Measurements from ENCODE around the gene ADPRS. TPM values are rescaled to one million over a fixed set of nuclear protein-coding genes. Genes with fewer than 3 reads are reported as not detected.

ADPRS gene
- polyA plus RNA-seq, 3 donors = 13.3 to 22.6 (median 19.8) TPM

DNA sequence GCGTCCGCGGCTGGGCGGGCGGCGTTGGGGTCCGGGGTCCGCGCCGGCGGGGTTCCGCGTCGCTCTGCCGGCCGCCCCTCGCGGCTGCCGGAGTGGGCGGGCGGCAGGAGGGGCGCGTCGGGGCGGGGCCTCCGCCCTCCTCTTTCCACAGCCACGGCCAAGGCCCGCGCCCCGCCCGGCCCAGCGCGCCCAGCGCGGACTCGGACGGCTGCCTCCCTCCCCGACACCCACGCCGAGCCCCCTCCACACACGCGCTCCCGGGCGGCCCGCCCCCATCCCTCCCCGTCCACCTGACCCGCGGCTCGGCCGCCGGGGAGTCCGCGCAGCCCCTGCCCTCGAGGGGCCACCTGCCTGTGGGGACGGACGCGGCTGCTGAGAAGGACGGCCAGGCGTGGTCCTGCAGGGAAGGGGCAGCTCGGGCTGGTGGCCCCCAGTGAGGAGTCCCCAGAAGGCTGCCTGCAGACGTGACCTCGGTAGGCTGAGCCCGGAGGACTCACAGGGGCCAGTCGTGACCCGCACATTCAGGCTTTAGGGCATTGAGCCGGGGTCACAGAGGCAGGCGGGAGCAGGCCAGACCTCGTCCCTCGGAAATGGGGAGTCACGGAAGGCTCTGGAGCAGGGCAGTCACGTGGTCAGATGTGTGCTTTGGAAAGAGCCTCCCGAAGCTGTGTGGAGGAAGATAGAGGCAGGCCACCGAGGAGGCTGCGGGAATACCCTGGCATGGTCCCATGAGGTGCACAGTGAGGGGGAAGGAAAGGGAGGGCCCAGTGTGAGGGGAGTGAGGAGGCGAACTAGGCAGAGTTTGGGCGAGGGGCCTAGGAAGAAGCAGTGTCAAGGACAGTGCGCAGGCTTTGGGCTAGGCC lies 36.7 kb downstream of the ADPRS start, which contains the start of gene COL8A2:
TSS of gene COL8A2 (minus strand) at position 94 of the 863 bp plus-strand sequence. CDS start 24,980 bp downstream, outside the sequence.
- no peak within 1 kb of the TSS for H3K27ac ChIP-seq (ENCODE audit: low read depth, low read length)
- 8 to 29% (median 12%) methylated on average over 23 to 75 of the region's 77 CpGs for WGBS, 3 donors

DNA sequence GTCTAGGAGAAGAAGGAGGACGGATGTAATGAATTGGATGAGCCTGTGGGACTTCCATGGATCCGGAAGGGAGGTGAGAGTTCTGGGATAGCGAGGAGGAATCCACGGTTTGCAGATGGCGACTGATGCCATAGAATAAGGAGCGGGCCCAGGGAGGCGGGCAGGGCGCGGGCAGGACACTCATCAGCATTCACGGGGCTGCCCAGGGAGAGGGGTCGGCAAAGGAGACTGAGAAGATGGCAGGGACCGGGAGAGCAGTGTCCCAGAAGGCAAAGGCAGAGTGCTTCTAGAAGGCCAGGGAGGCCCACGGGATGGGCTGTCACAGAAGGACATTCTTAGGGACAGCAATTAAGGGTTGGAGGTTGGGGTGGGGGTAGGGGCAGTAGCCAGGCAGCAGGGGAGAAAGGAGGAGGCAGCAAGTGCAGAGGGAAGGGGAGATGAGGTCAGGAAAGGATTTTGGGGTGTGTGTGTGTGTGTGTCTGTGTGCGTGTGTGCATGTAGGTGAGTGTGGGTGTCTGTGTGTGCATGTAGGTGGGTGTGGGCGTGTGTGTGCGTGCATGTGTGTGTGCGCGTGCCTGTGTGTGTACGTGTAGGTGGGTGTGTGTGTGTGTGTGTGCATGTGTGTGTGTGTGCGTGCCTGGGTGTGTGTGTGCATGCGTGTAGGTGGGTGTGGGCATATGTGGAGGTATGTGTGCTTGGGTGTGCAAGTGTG lies 37.5 kb downstream of the ADPRS start:
- H3K27ac ChIP-seq (ENCODE audit: low read depth, low read length) = no peak overlapping the region
- 84 to 86% (median 85%) methylated on average over 21 of the region's 21 CpGs for WGBS, 3 donors

DNA sequence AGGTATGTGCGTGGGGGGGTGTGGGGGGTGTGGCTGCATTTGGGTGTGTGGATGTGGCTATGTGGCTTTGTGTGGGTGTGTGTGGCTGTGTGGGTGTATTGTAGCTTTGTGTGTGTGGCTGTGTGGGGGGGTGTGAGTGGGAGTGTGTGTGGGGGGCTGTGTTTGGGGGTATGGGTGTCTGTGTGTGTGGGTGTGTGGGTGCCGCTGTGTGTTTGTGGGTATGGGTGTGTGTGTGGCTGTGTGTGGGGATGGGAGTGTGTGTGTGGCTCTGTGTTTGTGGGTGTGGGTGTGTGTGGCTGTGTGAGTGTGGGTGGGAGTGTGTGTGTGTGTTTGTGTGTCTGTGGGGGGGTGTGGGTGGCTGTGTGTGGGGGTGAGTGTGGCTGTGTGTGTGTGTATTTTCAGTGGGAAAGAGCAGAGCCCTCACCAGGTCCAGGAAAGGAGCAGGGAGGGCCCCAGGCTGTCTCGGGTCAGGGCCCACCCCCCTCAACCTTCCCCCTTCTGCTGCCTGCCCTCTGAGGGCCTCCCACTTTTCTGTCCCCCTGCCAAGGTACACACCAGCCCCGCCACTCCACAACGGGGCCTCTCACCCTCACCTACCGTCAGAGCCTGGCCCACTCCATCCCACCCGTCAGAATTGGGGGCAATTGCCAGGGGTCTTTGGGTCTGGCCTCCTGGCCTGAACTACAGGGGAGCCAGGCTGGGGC lies 38.3 kb downstream of the ADPRS start:
- no peak overlapping the region for H3K27ac ChIP-seq (ENCODE audit: low read depth, low read length)
- WGBS, 3 donors = 50 to 70% (median 63%) methylated on average over 6 to 7 of the region's 7 CpGs

DNA sequence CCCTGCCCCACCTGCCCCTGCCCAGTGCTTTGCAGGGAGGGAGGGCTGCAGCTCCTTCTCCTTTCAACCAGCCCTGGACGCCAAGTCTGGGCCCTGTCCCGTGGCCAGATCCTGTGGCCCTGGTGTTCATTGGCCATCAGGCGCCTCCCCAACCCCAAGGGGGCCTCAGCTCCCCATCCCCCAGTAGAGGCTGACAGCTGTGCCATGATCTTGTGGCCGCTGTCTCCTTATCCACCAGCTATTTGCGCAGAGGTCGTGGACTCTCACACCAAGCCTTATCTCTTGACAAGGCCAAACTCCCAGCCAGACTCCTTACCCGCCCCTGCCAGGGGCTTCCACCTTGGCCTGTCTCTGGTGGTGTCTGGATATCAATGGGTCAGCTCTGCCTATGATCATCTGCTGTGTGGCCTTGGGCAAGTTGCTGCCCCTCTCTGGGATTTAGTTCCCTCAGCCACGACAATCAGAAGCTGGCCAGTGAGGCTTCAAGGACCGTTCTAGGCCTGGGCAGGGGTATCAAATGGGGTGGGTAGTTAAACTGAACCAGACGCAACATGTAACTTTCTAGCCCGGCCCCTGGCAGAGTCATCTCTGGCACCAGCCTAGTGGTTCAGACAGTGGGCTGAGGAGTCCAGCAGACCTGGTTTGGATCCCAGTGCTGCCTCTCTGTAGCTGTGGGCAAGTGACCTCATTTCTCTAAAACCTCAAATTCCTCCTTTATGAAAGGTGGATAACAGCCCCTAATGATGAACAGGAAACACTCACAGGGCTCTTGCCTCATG lies 39.6 kb downstream of the ADPRS start:
- WGBS, 3 donors = 74 to 93% (median 90%) methylated on average over 11 of the region's 11 CpGs
- no peak overlapping the region for H3K27ac ChIP-seq (ENCODE audit: low read depth, low read length)

DNA sequence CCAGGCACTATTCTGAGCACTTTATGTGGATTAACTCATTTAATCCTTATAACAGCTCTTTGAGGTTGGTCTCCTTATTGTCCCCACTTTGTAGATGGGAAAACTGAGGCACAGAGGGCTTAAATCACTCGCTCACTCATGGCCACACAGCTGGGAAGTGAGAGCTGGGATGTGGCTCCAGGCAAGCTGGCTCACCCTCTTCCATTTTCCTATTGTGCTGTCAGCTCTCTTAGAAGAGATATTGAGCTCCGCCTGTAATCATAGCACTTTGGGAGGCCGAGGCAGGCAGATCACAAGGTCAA lies 40.2 kb downstream of the ADPRS start:
- H3K27ac ChIP-seq (ENCODE audit: low read depth, low read length) = no peak overlapping the region
- 87 to 93% (median 93%) methylated on average over 3 of the region's 3 CpGs for WGBS, 3 donors

DNA sequence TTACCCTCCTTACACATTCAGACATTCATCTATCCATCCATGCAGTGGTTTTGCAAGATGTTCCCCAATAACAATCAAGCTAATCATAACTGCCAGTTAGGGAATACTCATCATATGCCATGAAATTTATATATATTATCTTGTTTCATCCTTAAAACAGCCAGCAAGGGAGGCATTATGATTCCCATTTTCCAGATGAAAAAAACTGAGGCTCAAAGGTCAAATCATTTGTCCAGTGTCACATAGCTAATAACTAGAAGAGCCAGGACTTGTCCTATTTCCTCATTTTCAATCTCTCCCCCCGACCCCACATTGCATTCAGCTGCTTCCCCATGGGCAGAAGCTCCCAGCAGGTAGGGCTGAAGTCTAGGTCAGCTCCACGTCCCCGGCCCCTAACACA lies 43.3 kb downstream of the ADPRS start:
- no peak overlapping the region for H3K27ac ChIP-seq (ENCODE audit: low read depth, low read length)
- 74 to 82% (median 78%) methylated on average over 3 of the region's 3 CpGs for WGBS, 3 donors

DNA sequence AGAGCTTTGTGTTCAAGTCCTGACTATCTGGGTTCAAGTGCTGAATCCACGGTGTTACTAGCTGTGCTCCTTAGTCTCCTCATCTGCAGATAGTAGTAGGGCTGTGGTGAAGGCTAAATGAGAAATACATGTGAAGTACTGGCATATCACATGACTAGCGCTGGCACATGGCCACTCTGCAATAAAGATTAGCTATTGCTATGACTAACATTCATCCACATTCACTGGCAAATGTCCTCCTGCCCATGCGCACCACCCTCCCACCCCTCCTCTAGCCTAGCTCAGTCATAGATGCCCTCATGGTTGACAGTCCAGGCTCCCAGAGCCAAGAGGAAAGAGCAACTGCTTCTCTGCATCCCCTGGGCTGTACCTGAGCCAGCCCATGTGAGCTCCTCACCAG lies 44.8 kb downstream of the ADPRS start:
- WGBS, 3 donors = 49 to 80% (median 74%) methylated on average over 3 of the region's 3 CpGs
- H3K27ac ChIP-seq (ENCODE audit: low read depth, low read length) = no peak overlapping the region

DNA sequence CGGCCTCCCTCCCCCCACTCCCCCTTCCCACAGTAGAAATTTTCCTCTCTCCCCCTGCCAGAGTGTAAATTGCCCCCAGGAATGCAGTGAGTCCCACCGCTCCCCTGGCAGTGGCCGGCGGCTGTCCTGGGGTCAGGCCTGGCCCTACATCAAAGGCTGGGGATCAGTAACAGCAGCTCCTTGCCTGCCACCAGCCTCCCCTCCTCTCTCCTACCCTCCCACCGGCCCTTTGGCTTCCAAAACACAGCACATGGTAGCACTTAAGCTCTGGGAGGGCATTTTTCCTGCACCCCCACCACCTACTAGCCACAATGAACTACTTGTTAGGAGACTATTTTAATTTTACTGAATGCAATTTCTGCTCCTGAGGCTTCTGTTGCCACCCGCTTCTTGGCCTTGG lies 45.3 kb downstream of the ADPRS start:
- WGBS, 3 donors = 56 to 88% (median 75%) methylated on average over 6 of the region's 6 CpGs
- H3K27ac ChIP-seq (ENCODE audit: low read depth, low read length) = no peak overlapping the region

DNA sequence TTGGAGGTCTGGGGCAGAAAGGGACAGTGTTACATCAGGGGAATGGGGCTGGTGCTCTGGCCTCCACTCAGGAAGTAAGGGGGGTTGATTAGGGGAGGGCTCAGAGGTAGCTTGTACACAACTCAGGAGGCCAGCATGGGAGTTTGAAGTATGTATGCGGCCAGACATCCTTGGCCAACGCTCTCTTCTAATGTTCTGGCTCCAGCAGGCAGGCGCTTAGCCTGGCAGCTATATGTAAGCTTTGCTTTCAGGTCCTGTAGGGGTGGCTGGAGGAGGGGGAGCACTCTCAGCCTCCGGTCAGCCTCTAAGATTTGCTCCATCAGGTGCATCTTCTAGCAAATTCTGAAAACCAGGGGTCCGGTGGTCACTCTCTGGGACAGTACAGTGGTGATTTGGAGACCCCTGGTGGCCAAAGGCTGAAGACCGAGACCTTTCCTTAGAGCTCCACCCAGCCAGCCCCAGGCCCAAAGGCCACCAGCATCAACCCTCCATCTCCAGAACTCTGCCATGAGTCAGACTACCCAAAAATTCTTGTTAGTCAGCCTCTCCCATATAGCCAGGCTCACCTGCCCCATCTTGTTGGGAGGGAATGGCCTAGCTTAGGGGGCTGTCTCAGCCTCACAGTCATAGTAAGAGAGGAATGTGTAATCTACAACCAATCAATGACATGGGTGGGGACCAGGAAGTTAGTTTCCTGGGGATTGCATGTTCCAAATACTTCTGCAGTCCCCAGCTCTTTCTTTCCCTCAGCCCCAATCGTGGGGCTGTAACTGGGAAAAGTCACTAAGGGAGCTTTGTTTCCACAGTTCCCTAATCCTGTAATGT lies 46.0 kb downstream of the ADPRS start:
- WGBS, 3 donors = 52 to 70% (median 60%) methylated on average over 7 of the region's 7 CpGs
- no peak overlapping the region for H3K27ac ChIP-seq (ENCODE audit: low read depth, low read length)

DNA sequence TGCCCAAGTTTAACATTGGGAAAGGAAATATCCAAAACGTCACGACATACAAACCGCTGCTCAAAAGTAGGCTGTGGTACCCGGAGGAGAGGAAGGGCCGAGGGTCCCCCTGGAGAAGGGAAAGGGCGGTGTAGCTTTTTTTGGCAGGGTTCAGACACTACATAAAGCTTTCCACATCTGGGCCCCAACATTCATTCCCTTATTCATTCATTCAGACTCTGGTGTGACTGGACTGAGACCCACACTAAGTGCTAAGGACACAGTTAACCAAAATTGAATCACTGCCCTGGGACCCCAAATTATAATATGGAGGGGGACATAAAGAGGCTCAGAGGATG lies 46.6 kb downstream of the ADPRS start:
- WGBS, 3 donors = 31 to 60% (median 41%) methylated on average over 6 of the region's 6 CpGs
- no peak overlapping the region for H3K27ac ChIP-seq (ENCODE audit: low read depth, low read length)

DNA sequence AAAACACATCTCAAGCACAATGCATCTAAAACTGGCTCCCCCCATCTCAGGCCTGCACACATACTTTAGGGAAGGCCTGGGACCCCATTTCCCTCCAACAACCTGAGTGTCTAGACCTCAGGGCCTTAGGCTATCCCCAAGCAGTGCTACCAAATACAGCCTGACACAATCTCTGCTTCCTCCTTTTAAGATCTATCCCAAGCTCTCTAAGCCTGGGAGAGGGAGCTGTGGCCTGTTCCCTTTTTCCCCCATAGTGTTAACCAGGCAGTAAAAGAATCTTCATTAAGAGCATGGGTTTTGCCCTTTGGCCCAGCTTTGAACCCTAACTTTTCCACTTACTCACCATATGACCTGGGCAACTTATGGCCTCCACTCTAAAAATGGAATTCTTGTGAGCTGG lies 47.1 kb downstream of the ADPRS start:
- H3K27ac ChIP-seq (ENCODE audit: low read depth, low read length) = no peak overlapping the region

DNA sequence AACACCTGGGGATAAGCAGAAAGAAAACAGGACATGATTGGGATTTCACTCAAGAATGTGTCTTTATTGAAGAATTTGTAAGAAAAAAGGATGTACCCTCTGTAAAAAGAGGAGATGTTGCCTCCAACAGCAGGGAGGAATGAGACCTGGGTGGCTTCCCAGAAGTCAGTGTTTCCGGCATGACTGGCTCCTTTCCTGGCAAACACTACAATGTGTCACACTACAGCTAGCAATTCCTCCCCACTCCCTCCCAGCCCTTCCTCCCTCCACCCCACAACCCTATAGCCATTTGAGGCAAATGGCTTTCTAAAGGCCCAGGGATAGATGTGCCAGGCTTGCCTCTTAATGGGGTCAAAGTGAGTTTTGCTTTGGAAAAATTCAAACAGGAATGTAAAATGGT lies 47.8 kb downstream of the ADPRS start:
- H3K27ac ChIP-seq (ENCODE audit: low read depth, low read length) = no peak overlapping the region
- WGBS, 3 donors = 36 to 50% (median 49%) methylated on average over 1 of the region's 1 CpG

DNA sequence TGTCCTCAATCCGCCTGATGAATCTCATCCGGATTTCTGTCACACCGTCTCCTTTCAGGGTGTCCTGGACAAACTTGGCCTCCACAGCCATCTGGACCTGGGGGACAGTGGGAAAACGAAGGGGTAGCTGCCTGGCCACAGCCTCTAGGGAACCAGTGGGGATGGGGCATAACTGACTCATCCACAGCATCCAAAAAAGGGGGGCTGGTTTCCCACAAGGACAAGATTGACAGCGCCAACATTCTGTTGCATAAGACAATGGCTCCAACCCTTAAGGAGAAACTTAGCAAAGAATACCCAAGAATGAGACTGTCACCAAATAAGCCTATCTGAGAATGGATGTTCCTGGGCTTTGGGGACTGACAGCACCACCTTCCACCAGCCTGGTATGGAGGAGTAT lies 48.5 kb downstream of the ADPRS start:
- no peak overlapping the region for H3K27ac ChIP-seq (ENCODE audit: low read depth, low read length)
- WGBS, 3 donors = 72 to 80% (median 78%) methylated on average over 5 of the region's 5 CpGs

DNA sequence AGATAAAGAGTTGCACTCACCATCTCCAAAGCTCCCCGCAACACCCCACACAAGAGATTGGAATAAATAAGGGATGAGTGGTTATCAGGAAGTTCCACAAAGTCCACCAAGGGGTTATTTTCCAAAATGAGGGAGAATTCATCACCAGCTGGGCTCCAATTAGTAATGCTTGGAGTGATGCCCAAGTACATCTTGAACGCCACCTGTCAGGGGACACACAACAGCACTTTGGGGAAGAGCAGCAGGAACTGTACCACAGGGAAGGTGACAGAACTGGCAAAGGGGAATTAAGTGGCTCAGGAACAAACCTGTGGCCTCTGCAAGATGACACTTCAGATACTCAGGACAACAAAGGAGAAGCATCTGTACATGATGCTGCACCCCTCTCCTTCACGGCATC lies 49.1 kb downstream of the ADPRS start:
- WGBS, 3 donors = 84 to 95% (median 93%) methylated on average over 3 of the region's 3 CpGs
- H3K27ac ChIP-seq (ENCODE audit: low read depth, low read length) = no peak overlapping the region

DNA sequence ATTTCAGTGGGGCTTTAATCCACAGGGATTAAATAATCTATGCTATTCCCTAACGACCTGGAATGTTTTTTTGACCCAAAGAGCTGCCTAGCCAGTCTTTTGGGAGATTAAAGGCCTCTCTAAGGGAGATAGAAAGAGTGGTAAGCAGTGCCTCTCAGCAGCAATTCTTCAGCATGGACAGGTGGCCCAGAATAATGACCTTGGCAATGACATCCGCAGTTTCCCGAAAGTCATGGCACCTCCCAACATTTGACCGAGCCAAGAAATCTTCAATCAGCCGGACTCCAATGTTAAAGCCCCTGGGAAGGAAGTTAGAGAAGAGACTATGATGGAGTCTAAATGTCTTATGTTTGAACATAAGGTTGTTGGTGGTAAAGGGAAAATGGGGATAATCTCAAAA lies 50.8 kb downstream of the ADPRS start:
- WGBS, 3 donors = 66 to 74% (median 68%) methylated on average over 5 of the region's 5 CpGs
- H3K27ac ChIP-seq (ENCODE audit: low read depth, low read length) = no peak overlapping the region

DNA sequence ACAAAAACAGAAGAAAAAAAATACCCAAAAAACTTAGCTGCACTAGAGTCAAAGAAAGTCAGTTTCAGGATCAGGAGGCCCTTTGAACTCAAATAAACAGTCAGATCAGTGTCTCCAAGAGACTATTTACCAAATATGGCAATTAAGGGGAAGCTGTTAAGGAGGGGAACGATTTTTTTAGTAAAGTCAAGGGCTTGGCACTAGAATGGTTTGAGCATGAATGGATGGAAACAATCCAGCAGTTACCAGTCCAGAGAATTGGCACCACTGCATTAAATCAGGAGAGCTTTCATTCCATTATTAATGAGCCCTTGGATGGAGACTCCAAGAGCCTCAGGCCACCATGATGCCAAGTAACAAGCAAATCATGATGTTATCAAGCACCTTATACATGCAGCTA lies 53.4 kb downstream of the ADPRS start:
- no peak overlapping the region for H3K27ac ChIP-seq (ENCODE audit: low read depth, low read length)

DNA sequence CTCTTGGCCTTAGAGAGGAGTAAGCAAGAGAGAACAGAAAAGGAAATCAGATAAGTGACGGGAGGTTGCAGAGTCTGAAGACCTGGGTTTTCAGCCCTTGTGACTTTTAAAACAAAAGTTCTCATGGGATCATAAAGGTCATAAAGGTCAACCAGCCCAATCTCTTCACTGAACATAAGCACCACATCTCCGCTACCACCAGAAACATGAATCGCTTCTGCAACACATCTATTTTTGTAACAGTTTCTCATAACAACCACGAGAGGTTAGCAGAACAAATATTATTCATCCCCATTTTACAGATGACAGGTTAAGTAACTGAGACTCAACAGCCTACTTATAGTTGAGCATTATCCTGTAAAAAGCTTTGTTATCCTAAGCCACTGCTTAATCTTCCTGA lies 54.7 kb downstream of the ADPRS start:
- H3K27ac ChIP-seq (ENCODE audit: low read depth, low read length) = no peak overlapping the region

More for the DNA sequence above, 53.4 kb downstream of the ADPRS start:
- 12 to 16% (median 15%) methylated on average over 1 of the region's 1 CpG for WGBS, 3 donors

More for the DNA sequence above, 54.7 kb downstream of the ADPRS start:
- 86 to 92% (median 89%) methylated on average over 4 of the region's 4 CpGs for WGBS, 3 donors
